HepG2 (cell line): ENCODE results near the gene CALN1. TPM values are rescaled to one million over a fixed set of nuclear protein-coding genes. Genes with fewer than 3 reads are reported as not detected.

Experiments
- ATAC-seq: fragments of 200-7000 bp; cut with Tn5 transposase; 3 replicates; pipeline ENCODE4 v1.9.1; 2020; ENCODE audit warnings: mild to moderate bottlenecking, moderate library complexity
- BruUV-seq: library from RNA; stranded (reverse); fragments of 400-500 nt; replicated peaks from 2 replicates; lab custom pipeline; 2021; lab: Mats Ljungman, UMichigan
- CTCF ChIA-PET: fragments of 300-600 bp; formaldehyde crosslinking; extraction: SDS; loops from one replicate; lab custom pipeline; 2021; ENCODE audit warnings: low total read pairs, inconsistent platforms, low intra/inter-chr PET ratio; lab: Yijun Ruan, JAX
- POLR2A ChIA-PET: fragments of 350-600 bp; sonication (Branson Sonifier 250); formaldehyde crosslinking; loops from one replicate; lab custom pipeline; 2020; ENCODE audit warnings: antibody characterized with exemption, inconsistent platforms; lab: Yijun Ruan, JAX
- DNase-seq: peaks from one replicate; pipeline ENCODE4 v3.0.0-alpha.2; 2015; ENCODE audit warnings: low spot score
- FAIRE-seq: peaks from 3 replicates; lab custom pipeline; 2011; peaks lifted over from hg19 to GRCh38; lab: Jason Lieb, UNC
- H2AFZ ChIP-seq: one replicate; pipeline ENCODE4 v1.6.1; 2011; ENCODE audit warnings: low read length, inconsistent platforms
- H3K27ac ChIP-seq: fragments of 300-600 bp; 3 replicates; pipeline ENCODE4 v1.8.0; 2011; ENCODE audit warnings: mixed run types, mild to moderate bottlenecking, mixed read lengths, low read length, inconsistent platforms; ENCODE audit not compliant: insufficient read depth; ENCODE audit errors: extremely low read length
- H3K27me3 ChIP-seq, 2 experiments: fragments of 200-600 bp in 1 of 2; 2 replicates in 1 of 2; 3 replicates in 1 of 2; pipeline versions ENCODE4 v1.6.0 to v1.8.0; 2011; ENCODE audit warnings: low read length in 2 of 2, mild to moderate bottlenecking in 2 of 2, moderate library complexity in 2 of 2, inconsistent platforms in 1 of 2; ENCODE audit not compliant: insufficient read depth in 2 of 2, control insufficient read depth in 1 of 2
- H3K36me3 ChIP-seq, 2 experiments: fragments of 200-600 bp in 1 of 2; replicated peaks in 1 of 2; 2 replicates in 1 of 2; 3 replicates in 1 of 2; pipeline versions ENCODE4 v1.5.1 to v1.8.0; 2011; ENCODE audit warnings: low read length in 2 of 2, inconsistent platforms in 1 of 2; ENCODE audit not compliant: insufficient read depth in 2 of 2, control insufficient read depth in 1 of 2
- H3K4me1 ChIP-seq: 2 replicates; pipeline ENCODE4 v1.5.1; 2012; ENCODE audit warnings: low read length, inconsistent platforms; ENCODE audit not compliant: insufficient read depth
- H3K4me2 ChIP-seq: 2 replicates; pipeline ENCODE4 v1.6.0; 2011; ENCODE audit warnings: low read depth, low read length, inconsistent platforms
- H3K4me3 ChIP-seq, 3 experiments: fragments of 200-600 bp in 1 of 3; sonication (generic), shearing (Covaris generic) in 1 of 3; replicated peaks in 1 of 3; 2 replicates each; pipeline ENCODE4 v1.5.1; 2011 to 2016; ENCODE audit warnings: low read length in 3 of 3, inconsistent platforms in 2 of 3, low read depth in 2 of 3, mild to moderate bottlenecking in 2 of 3, control low read depth in 1 of 3, mixed read lengths in 1 of 3; ENCODE audit not compliant: insufficient read depth in 1 of 3
- H3K79me2 ChIP-seq: one replicate; pipeline ENCODE4 v1.6.1; 2011; ENCODE audit warnings: low read length, inconsistent platforms; ENCODE audit not compliant: insufficient read depth
- H3K9ac ChIP-seq: 2 replicates; pipeline ENCODE4 v1.6.0; 2011; ENCODE audit warnings: mild to moderate bottlenecking, low read depth, low read length, inconsistent platforms; ENCODE audit not compliant: insufficient read depth
- H3K9me3 ChIP-seq: 2 replicates; pipeline ENCODE4 v1.5.1; 2012; ENCODE audit warnings: mild to moderate bottlenecking, low read length
- H4K20me1 ChIP-seq: 2 replicates; pipeline ENCODE4 v1.6.0; 2011; ENCODE audit warnings: inconsistent platforms, mild to moderate bottlenecking, low read length, moderate library complexity; ENCODE audit not compliant: insufficient read depth
- CC2D1A ChIP-seq: sonication (generic); formaldehyde crosslinking; IDR thresholded peaks from 2 replicates; pipeline ENCODE4 v1.8.1; 2023; ENCODE audit warnings: mild to moderate bottlenecking, missing genetic modification reagents
- GATAD1 ChIP-seq: IDR thresholded peaks from 2 replicates; pipeline ENCODE4 v1.6.1; 2016; ENCODE audit warnings: missing genetic modification reagents, missing compliant biosample characterization
- HDAC1 ChIP-seq: sonication (generic); formaldehyde crosslinking; IDR thresholded peaks from 2 replicates; pipeline ENCODE4 v1.5.1; 2020; ENCODE audit warnings: mild to moderate bottlenecking, missing genetic modification reagents
- JARID2 ChIP-seq: sonication (generic); formaldehyde crosslinking; IDR thresholded peaks from 2 replicates; pipeline ENCODE4 v1.8.1; 2023; ENCODE audit warnings: missing genetic modification reagents, inconsistent platforms; ENCODE audit not compliant: insufficient replicate concordance
- MTA1 ChIP-seq: sonication (generic); formaldehyde crosslinking; IDR thresholded peaks from 2 replicates; pipeline ENCODE4 v1.4.0; 2020; ENCODE audit warnings: missing genetic modification reagents, mild to moderate bottlenecking, borderline replicate concordance
- MYC ChIP-seq: sonication (generic); formaldehyde crosslinking; IDR thresholded peaks from 2 replicates; pipeline ENCODE4 v1.9.0; 2021; ENCODE audit warnings: missing genetic modification reagents, borderline replicate concordance
- SMAD3 ChIP-seq: sonication (generic); formaldehyde crosslinking; IDR thresholded peaks from 2 replicates; pipeline ENCODE4 v1.4.0; 2020; ENCODE audit warnings: missing genetic modification reagents
- SNAPC2 ChIP-seq: sonication (generic); formaldehyde crosslinking; IDR thresholded peaks from 2 replicates; pipeline ENCODE4 v1.8.1; 2022; ENCODE audit warnings: mild to moderate bottlenecking, missing genetic modification reagents
- SOX13 ChIP-seq, 3 experiments: fragments of 450-650 bp in 1 of 3; sonication (generic) in 1 of 3; formaldehyde crosslinking in 1 of 3; IDR thresholded peaks in 2 of 3; conservative IDR thresholded peaks in 1 of 3; 2 replicates each; pipeline versions ENCODE4 v1.5.0 to v1.6.1; 2016 to 2020; ENCODE audit warnings: antibody characterized with exemption in 1 of 3, mild to moderate bottlenecking in 1 of 3, missing compliant biosample characterization in 1 of 3, missing genetic modification reagents in 1 of 3, moderate library complexity in 1 of 3
- SOX6 ChIP-seq, 2 experiments: fragments of 450-650 bp in 1 of 2; sonication (generic) in 1 of 2; formaldehyde crosslinking in 1 of 2; IDR thresholded peaks; 2 replicates each; pipeline versions ENCODE4 v1.4.0 to v1.6.1; 2017 to 2020; ENCODE audit warnings: antibody characterized with exemption in 1 of 2, mild to moderate bottlenecking in 1 of 2, missing genetic modification reagents in 1 of 2
- SP1 ChIP-seq, 2 experiments: fragments of 450-650 bp in 1 of 2; sonication (generic) in 1 of 2; formaldehyde crosslinking in 1 of 2; IDR thresholded peaks; 2 replicates each; pipeline versions ENCODE4 v1.4.0 to v1.6.1; 2016 to 2020; ENCODE audit warnings: missing genetic modification reagents in 1 of 2
- TARDBP ChIP-seq: sonication (generic); formaldehyde crosslinking; IDR thresholded peaks from 2 replicates; pipeline ENCODE4 v1.8.0; 2022; ENCODE audit warnings: mild to moderate bottlenecking, missing genetic modification reagents
- WIZ ChIP-seq: sonication (generic); formaldehyde crosslinking; IDR thresholded peaks from 2 replicates; pipeline ENCODE4 v1.5.1; 2020; ENCODE audit warnings: mild to moderate bottlenecking, missing genetic modification reagents
- ZHX1 ChIP-seq: sonication (generic); formaldehyde crosslinking; IDR thresholded peaks from 2 replicates; pipeline ENCODE4 v1.8.1; 2022; ENCODE audit warnings: low read depth, mild to moderate bottlenecking, missing genetic modification reagents
- ZMYM4 ChIP-seq: sonication (generic); formaldehyde crosslinking; IDR thresholded peaks from 2 replicates; pipeline ENCODE4 v1.8.1; 2023; ENCODE audit warnings: mild to moderate bottlenecking, missing genetic modification reagents
- ZNF121 ChIP-seq: sonication (generic); formaldehyde crosslinking; IDR thresholded peaks from 2 replicates; pipeline ENCODE4 v1.5.0; 2020; ENCODE audit warnings: mild to moderate bottlenecking, missing genetic modification reagents
- ZNF24 ChIP-seq: fragments of 450-650 bp; IDR thresholded peaks from 2 replicates; pipeline ENCODE4 v1.6.1; 2017; ENCODE audit warnings: antibody characterized with exemption, mild to moderate bottlenecking
- ZNF691 ChIP-seq: sonication (generic); formaldehyde crosslinking; IDR thresholded peaks from 2 replicates; pipeline ENCODE4 v1.4.0; 2020; ENCODE audit warnings: missing genetic modification reagents, low read depth, mild to moderate bottlenecking, borderline replicate concordance
- ZXDC ChIP-seq: sonication (generic); formaldehyde crosslinking; IDR thresholded peaks from 2 replicates; pipeline ENCODE4 v1.5.0; 2020; ENCODE audit warnings: mild to moderate bottlenecking, missing genetic modification reagents
- WGBS: methylation state at CpG from one replicate; pipeline ENCODE4 v1.1.6; 2017; ENCODE audit warnings: low lambda C conversion rate; 5-methylcytosine and 5-hydroxymethylcytosine counted together
- in situ Hi-C: cut with HindIII; loops from 2 replicates; pipeline ENCODE4 v1.10.0; 2017; ENCODE audit warnings: low pct_unique_long_range_greater_than_20kb; ENCODE audit not compliant: extremely low pct_ligation_motif_present
- intact Hi-C: fragments of 100-400 bp; cut with micrococcal nuclease; formaldehyde crosslinking; loops from one replicate; pipeline ENCODE4 v1.10.0; 2022; ENCODE audit not compliant: unreplicated experiment
- polyA plus RNA-seq, 8 experiments: library from polyadenylated mRNA; depleted of rRNA in 3 of 8; stranded (reverse) in 7 of 8; unstranded in 1 of 8; fragments of >200 nt; fragmentation: Illumina TruSeq in 4 of 8; extraction: Trizol in 4 of 8; gene quantifications; 2 replicates each; pipeline versions ENCODE4 v1.2.1 to v1.2.3, GENCODE V29; 2011 to 2016; ENCODE audit warnings: low read depth in 4 of 8, missing spikeins in 1 of 8, mixed read lengths in 1 of 8; ENCODE audit not compliant: insufficient read depth in 1 of 8
- total RNA-seq, 5 experiments: library from RNA; depleted of rRNA; stranded (reverse); fragments of >200 nt; fragmentation: Illumina TruSeq; extraction: Trizol; gene quantifications; 2 replicates each; pipeline ENCODE4 v1.2.3, GENCODE V29; 2016; ENCODE audit warnings: low read depth in 1 of 5

The CALN1 gene
- total and polyA plus RNA-seq, 2 of the 13 experiments (the other 11 are each of a cell fraction or from before 2014, with no cell fraction given) = not detected

- BruUV-seq = no TSS peak
- CTCF ChIA-PET = no interaction called here
Measured at GRCh38 chr7:71777278-71777677, 634.9 kb downstream of the CALN1 start.

More at GRCh38 chr7:71777278-71777677, 634.9 kb downstream of the CALN1 start:
- WGBS = 26% methylated on average over 8 of the region's 8 CpGs
- Histone ChIP-seq H3K4me2 (no peak overlapping the region), H3K27ac (no peak overlapping the region), H3K27me3 (no peaks in the 10 kb centered on the region), H3K4me3 (no peak overlapping the region), H3K79me2 (no peaks in the 10 kb centered on the region), H3K36me3 (no peaks in the 10 kb centered on the region), H3K4me1 (no peaks in the 10 kb centered on the region), H4K20me1 (no peaks in the 10 kb centered on the region), H3K9me3 (no peaks in the 10 kb centered on the region), H3K9ac (no peak overlapping the region), H2AFZ (no peak overlapping the region)
- intact Hi-C loops = no loop called here
- no peak for FAIRE-seq
- TF ChIP-seq SP1 (IDR thresholded peaks at IDR 0.05) = no peak
- no peak for TF ChIP-seq SP1 (CRISPR knock-in tag; IDR thresholded peaks at IDR 0.05)
- no peak for TF ChIP-seq SOX6 (IDR thresholded peaks at IDR 0.05)
- TF ChIP-seq SOX6 (CRISPR knock-in tag; IDR thresholded peaks at IDR 0.05) = no peak
- no peak for TF ChIP-seq SMAD3 (CRISPR knock-in tag)
- TF ChIP-seq ZNF121 (CRISPR knock-in tag) = no peak
- no peak for TF ChIP-seq ZMYM4 (CRISPR knock-in tag)
- no peak for TF ChIP-seq ZNF24
- no peak for TF ChIP-seq SNAPC2 (CRISPR knock-in tag)
- no peak for TF ChIP-seq MTA1 (CRISPR knock-in tag)
- TF ChIP-seq CC2D1A (CRISPR knock-in tag) = no peak
- TF ChIP-seq JARID2 (CRISPR knock-in tag) = no peak
- no peak for TF ChIP-seq GATAD1 (CRISPR knock-in tag)
- no peak for TF ChIP-seq ZHX1 (CRISPR knock-in tag)
- TF ChIP-seq WIZ (CRISPR knock-in tag) = no peak
- TF ChIP-seq HDAC1 = no peak
- no peak for TF ChIP-seq ZNF691
- no peak for TF ChIP-seq TARDBP (CRISPR knock-in tag)
- no peak for TF ChIP-seq SOX13 (IDR thresholded peaks at IDR 0.05)
- no peak for TF ChIP-seq SOX13 (CRISPR knock-in tag; conservative IDR thresholded peaks at IDR 0.05 in 1 of 2, IDR thresholded peaks at IDR 0.05 in 1 of 2)
- no peak for TF ChIP-seq MYC (CRISPR knock-in tag)
- no peak for TF ChIP-seq ZXDC (CRISPR knock-in tag)
- in situ Hi-C loops = no loop called here
- no peak for DNase-seq
- POLR2A ChIA-PET = no interaction called here
- no peak for ATAC-seq
